Thoracic aorta (tissue), 2 donors: ENCODE results near the gene SPAG5. TPM values are rescaled to one million over a fixed set of nuclear protein-coding genes. Genes with fewer than 3 reads are reported as not detected.

ENCODE experiments used
- ATAC-seq: fragments of 150-250 bp; one replicate; pipeline ENCODE4 v1.8.0; 2017; ENCODE audit warnings: low read depth; ENCODE audit not compliant: insufficient number of reproducible peaks, low FRiP score
- DNase-seq: peaks from one replicate; pipeline ENCODE4 v3.0.0-alpha.2; 2020; ENCODE audit warnings: low spot score
- H3K27ac ChIP-seq, 2 donors: fragments of 200-600 bp; sonication (generic); 1 replicate in 1 of 2; 2 replicates in 1 of 2; pipeline ENCODE4 v1.5.1; 2016; ENCODE audit warnings: mild to moderate bottlenecking in 2 of 2, moderate library complexity in 2 of 2
- H3K27me3 ChIP-seq: fragments of 200-600 bp; sonication (generic); replicated peaks from 2 replicates; pipeline ENCODE4 v1.6.0; 2016; ENCODE audit warnings: mild to moderate bottlenecking; ENCODE audit not compliant: insufficient read depth
- H3K36me3 ChIP-seq: fragments of 200-600 bp; sonication (generic); one replicate; pipeline ENCODE4 v1.5.1; 2016
- H3K4me1 ChIP-seq, 2 donors: fragments of 200-600 bp; sonication (generic); 1 replicate in 1 of 2; 2 replicates in 1 of 2; pipeline versions ENCODE4 v1.5.1 to v1.6.0; 2016; ENCODE audit warnings: low read depth in 2 of 2, mild to moderate bottlenecking in 1 of 2; ENCODE audit not compliant: control insufficient read depth in 1 of 2
- H3K4me3 ChIP-seq: fragments of 200-600 bp; sonication (generic); 2 replicates; pipeline ENCODE4 v1.5.1; 2016; ENCODE audit warnings: mild to moderate bottlenecking
- H3K9me3 ChIP-seq: fragments of 200-600 bp; sonication (generic); 2 replicates; pipeline ENCODE4 v1.5.1; 2016
- CTCF ChIP-seq: fragments of 200-600 bp; sonication (generic); IDR thresholded peaks from one replicate; pipeline ENCODE4 v1.5.1; 2019; ENCODE audit warnings: antibody characterized with exemption
- total RNA-seq, 2 donors: library from RNA; depleted of rRNA; stranded (reverse); fragments of >200 nt; gene quantifications; one replicate each; pipeline versions ENCODE4 v1.1.0 to v1.2.3, GENCODE V29; 2016

The SPAG5 gene
- total RNA-seq, 2 donors from 2014 or later: 1.6 to 5.9 TPM

GRCh38 chr17:28529013-28529400 lies 69.8 kb downstream of the SPAG5 start:
- ATAC-seq (no peak), DNase-seq (no peak)
- Histone ChIP-seq H3K9me3 (no peaks in the 10 kb centered on the region), H3K27me3 (no peaks in the 10 kb centered on the region), H3K4me3 (no peak overlapping the region), H3K4me1 (peaks cover 3 to 15% of the 10 kb centered on the region in 2 donors), H3K27ac (no peak overlapping the region), H3K36me3 (no peaks in the 10 kb centered on the region)
- TF ChIP-seq CTCF: no peak

GRCh38 chr17:28528327-28529012 lies 70.4 kb downstream of the SPAG5 start:
- Histone ChIP-seq H3K36me3 (no peaks in the 10 kb centered on the region), H3K27ac (no peak overlapping the region), H3K4me1 (peaks cover 3 to 15% of the 10 kb centered on the region in 2 donors), H3K9me3 (no peaks in the 10 kb centered on the region), H3K4me3 (no peak overlapping the region), H3K27me3 (no peaks in the 10 kb centered on the region)
- TF ChIP-seq CTCF: no peak
- DNase-seq (no peak), ATAC-seq (no peak)

- H3K4me3 ChIP-seq: no peak overlapping the region
- ATAC-seq (no peak), DNase-seq (no peak)
- peaks cover 3 to 17% of the 10 kb centered on the region in 2 donors for H3K4me1 ChIP-seq
- TF ChIP-seq CTCF: no peak
- no peaks in the 10 kb centered on the region for H3K36me3 ChIP-seq
- no peaks in the 10 kb centered on the region for H3K27me3 ChIP-seq
- no peak overlapping the region for H3K27ac ChIP-seq
- H3K9me3 ChIP-seq: no peaks in the 10 kb centered on the region
These were observed 71.0 kb downstream of the SPAG5 start for GRCh38 chr17:28527859-28528258.

Other genes with a start within 250 kb of the SPAG5 start
- 10 to 100 TPM; 54.9 to 68.2 TPM for gene POLDIP2, start 241.5 kb downstream of the SPAG5 start, total RNA-seq
- not detected for gene SEBOX, start 233.8 kb downstream of the SPAG5 start, total RNA-seq
- gene VTN, start 228.7 kb downstream of the SPAG5 start, total RNA-seq: 1 to 10 TPM; 1.1 to 3.1 TPM
- gene SARM1, start 227.3 kb downstream of the SPAG5 start, total RNA-seq: 10 to 100 TPM; 19.5 to 24.1 TPM
- 10 to 100 TPM; 11.9 to 29.2 TPM for gene SLC46A1, start 192.8 kb downstream of the SPAG5 start, total RNA-seq
- not detected for gene SLC13A2, start 125.4 kb downstream of the SPAG5 start, total RNA-seq
- not detected for gene FOXN1, start 92.7 kb downstream of the SPAG5 start, total RNA-seq
- 10 to 100 TPM; 27.8 to 34.9 TPM for gene UNC119, start 46.4 kb downstream of the SPAG5 start, total RNA-seq
- 10 to 100 TPM; 39.1 to 63.1 TPM for gene PIGS, start 27.5 kb downstream of the SPAG5 start, total RNA-seq
- 10 to 100 TPM; 43.3 to 43.7 TPM for gene ALDOC, start 22.1 kb downstream of the SPAG5 start, total RNA-seq
- 10 to 100 TPM in 1 of 2 donors, 1 to 10 TPM in 1; 8.0 to 11.8 TPM for gene RSKR, start 15.2 kb upstream of the SPAG5 start, total RNA-seq
- 100 to 1,000 TPM; 125 to 139 TPM for gene BLTP2, start 46.1 kb upstream of the SPAG5 start, total RNA-seq
- 10 to 100 TPM; 52.3 to 53.1 TPM for gene SDF2, start 62.9 kb upstream of the SPAG5 start, total RNA-seq
- gene SUPT6H, start 63.2 kb upstream of the SPAG5 start, total RNA-seq: 100 to 1,000 TPM in 1 of 2 donors, 10 to 100 TPM in 1; 45.6 to 133 TPM
- 1 to 10 TPM; 1.1 to 1.8 TPM for gene PROCA1, start 112.9 kb upstream of the SPAG5 start, total RNA-seq
- 100 to 1,000 TPM; 288 to 381 TPM for gene RAB34, start 118.8 kb upstream of the SPAG5 start, total RNA-seq
- gene RPL23A, start 121.0 kb upstream of the SPAG5 start, total RNA-seq: 100 to 1,000 TPM; 279 to 387 TPM
- 1 to 10 TPM in 1 of 2 donors, not detected in 1; 1.9 TPM for gene TLCD1, start 127.2 kb upstream of the SPAG5 start, total RNA-seq
- gene NEK8, start 129.8 kb upstream of the SPAG5 start, total RNA-seq: 1 to 10 TPM; 1.5 to 2.2 TPM
- 10 to 100 TPM in 1 of 2 donors, 1 to 10 TPM in 1; 9.9 to 22.4 TPM for gene TRAF4, start 145.0 kb upstream of the SPAG5 start, total RNA-seq
- 10 to 100 TPM; 19.9 to 23.4 TPM for gene FAM222B, start 243.8 kb upstream of the SPAG5 start, total RNA-seq